Neural progenitor cell (in vitro differentiated cells): ENCODE data around the gene FXYD2. TPM values are rescaled to one million over a fixed set of nuclear protein-coding genes. Genes with fewer than 3 reads are reported as not detected.
A peak's percentile ranks its signal among the peaks of the same experiment; 100 is the strongest.

ENCODE experiments used
- DNase-seq: peaks from one replicate; pipeline ENCODE4 v3.0.0-alpha.2; 2016; ENCODE audit warnings: low spot score
- H2AFZ ChIP-seq: fragments of 200-600 bp; sonication (generic); replicated peaks from 2 replicates; pipeline ENCODE4 v1.6.1; 2016; ENCODE audit warnings: antibody characterized with exemption
- H3F3A ChIP-seq: fragments of 200-600 bp; sonication (generic); 2 replicates; pipeline ENCODE4 v1.6.1; 2016; ENCODE audit warnings: antibody characterized with exemption, low read depth
- H3K27ac ChIP-seq: fragments of 200-600 bp; sonication (generic); 2 replicates; pipeline ENCODE4 v1.5.1; 2016; ENCODE audit warnings: mild to moderate bottlenecking
- H3K27me3 ChIP-seq: fragments of 200-600 bp; sonication (generic); 2 replicates; pipeline ENCODE4 v1.6.1; 2016; ENCODE audit warnings: mild to moderate bottlenecking, moderate library complexity
- H3K36me3 ChIP-seq: fragments of 200-600 bp; sonication (generic); 2 replicates; pipeline ENCODE4 v1.5.1; 2016
- H3K4me1 ChIP-seq: fragments of 200-600 bp; sonication (generic); 2 replicates; pipeline ENCODE4 v1.6.1; 2016; ENCODE audit warnings: mixed run types
- H3K4me2 ChIP-seq: fragments of 200-600 bp; sonication (generic); 2 replicates; pipeline ENCODE4 v1.6.1; 2016
- H3K4me3 ChIP-seq: fragments of 200-600 bp; sonication (generic); 2 replicates; pipeline ENCODE4 v1.5.1; 2016
- H3K79me2 ChIP-seq: fragments of 200-600 bp; sonication (generic); 2 replicates; pipeline ENCODE4 v1.6.1; 2016; ENCODE audit warnings: low read depth
- H3K9ac ChIP-seq: fragments of 200-600 bp; sonication (generic); 2 replicates; pipeline ENCODE4 v1.6.1; 2016
- H3K9me3 ChIP-seq: fragments of 200-600 bp; sonication (generic); 2 replicates; pipeline ENCODE4 v1.5.1; 2016; ENCODE audit warnings: low read depth
- H4K20me1 ChIP-seq: fragments of 200-600 bp; sonication (generic); 2 replicates; pipeline ENCODE4 v1.6.1; 2016; ENCODE audit warnings: low read depth
- H3K27ac Mint-ChIP-seq: 3 replicates; pipeline ENCODE4 v1.8.0; 2021; ENCODE audit warnings: mixed read lengths
- H3K27me3 Mint-ChIP-seq: 2 replicates; pipeline ENCODE4 v1.8.0; 2022; ENCODE audit warnings: low read depth, mild to moderate bottlenecking, inconsistent platforms, moderate library complexity, mixed read lengths; ENCODE audit not compliant: insufficient read depth
- H3K36me3 Mint-ChIP-seq: 3 replicates; pipeline ENCODE4 v1.8.0; 2021; ENCODE audit warnings: mixed read lengths
- H3K4me1 Mint-ChIP-seq: 3 replicates; pipeline ENCODE4 v1.8.0; 2021; ENCODE audit warnings: mixed read lengths
- H3K4me3 Mint-ChIP-seq: 3 replicates; pipeline ENCODE4 v1.8.0; 2021; ENCODE audit warnings: mild to moderate bottlenecking, moderate library complexity, mixed read lengths
- H3K9me3 Mint-ChIP-seq: 3 replicates; pipeline ENCODE4 v1.8.0; 2020; ENCODE audit warnings: mixed read lengths
- EZH2 ChIP-seq: fragments of 200-600 bp; sonication (generic); IDR thresholded peaks from 2 replicates; pipeline ENCODE4 v1.6.1; 2017; ENCODE audit warnings: antibody characterized with exemption, mild to moderate bottlenecking, moderate library complexity
- EZH2phosphoT487 ChIP-seq: fragments of 200-600 bp; sonication (generic); IDR thresholded peaks from 2 replicates; pipeline ENCODE4 v1.6.1; 2017; ENCODE audit warnings: antibody characterized with exemption
- total RNA-seq: library from RNA; depleted of rRNA; stranded (reverse); fragments of >200 nt; gene quantifications from 2 replicates; pipeline ENCODE4 v1.2.3, GENCODE V29; 2015; ENCODE audit warnings: low replicate concordance
- TF ChIP-seq, protein P1 (sequence below): fragments of 200-600 bp; sonication (generic); IDR thresholded peaks from 2 replicates; pipeline ENCODE4 v1.5.1; 2017; ENCODE audit warnings: antibody characterized with exemption, mild to moderate bottlenecking

FXYD2 gene
- total RNA-seq, 1 donor from 2014 or later = 1.9 TPM

DNA sequence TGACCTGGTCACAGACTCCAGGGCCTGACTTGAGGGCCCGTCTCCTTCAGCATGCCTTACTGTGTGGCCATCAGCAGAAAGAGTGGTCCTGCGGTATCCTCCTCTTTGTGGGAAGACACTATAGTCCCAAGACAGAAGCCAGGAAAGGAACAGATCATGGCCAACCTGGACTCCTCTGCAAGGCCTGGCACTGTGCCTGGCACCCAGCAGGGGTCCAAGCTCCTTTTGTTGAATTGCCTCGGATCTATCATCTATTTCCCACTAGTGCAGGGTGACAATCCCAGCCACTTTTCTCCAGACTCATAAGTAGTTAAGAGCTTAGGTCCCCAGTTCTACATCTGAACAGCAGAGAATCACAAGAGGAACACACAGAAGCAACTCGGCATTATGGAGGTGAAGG lies 54.5 kb downstream of the FXYD2 start:
- no peaks in the 10 kb centered on the region for H3K27me3 ChIP-seq

More for the DNA sequence above, 54.5 kb downstream of the FXYD2 start:
- Mint-ChIP-seq H3K4me3 (no peak overlapping the region), H3K4me1 (peaks cover 12% of the 10 kb centered on the region), H3K27me3 (peaks cover 12% of the 10 kb centered on the region), H3K9me3 (no peaks in the 10 kb centered on the region), H3K36me3 (no peaks in the 10 kb centered on the region), H3K27ac (peak overlapping the region; percentile 88)
- Histone ChIP-seq H4K20me1 (no peaks in the 10 kb centered on the region), H3K27ac (no peak overlapping the region), H3K9me3 (no peaks in the 10 kb centered on the region), H3K4me3 (no peak overlapping the region), H3K4me2 (no peak overlapping the region), H3K9ac (no peak overlapping the region), H3K79me2 (no peaks in the 10 kb centered on the region), H3K4me1 (no peaks in the 10 kb centered on the region), H2AFZ (no peak overlapping the region), H3K36me3 (no peaks in the 10 kb centered on the region), H3F3A (no peaks in the 10 kb centered on the region)
- TF ChIP-seq EZH2phosphoT487 (no peak), EZH2 (no peak)
- TF ChIP-seq, protein P1, sequence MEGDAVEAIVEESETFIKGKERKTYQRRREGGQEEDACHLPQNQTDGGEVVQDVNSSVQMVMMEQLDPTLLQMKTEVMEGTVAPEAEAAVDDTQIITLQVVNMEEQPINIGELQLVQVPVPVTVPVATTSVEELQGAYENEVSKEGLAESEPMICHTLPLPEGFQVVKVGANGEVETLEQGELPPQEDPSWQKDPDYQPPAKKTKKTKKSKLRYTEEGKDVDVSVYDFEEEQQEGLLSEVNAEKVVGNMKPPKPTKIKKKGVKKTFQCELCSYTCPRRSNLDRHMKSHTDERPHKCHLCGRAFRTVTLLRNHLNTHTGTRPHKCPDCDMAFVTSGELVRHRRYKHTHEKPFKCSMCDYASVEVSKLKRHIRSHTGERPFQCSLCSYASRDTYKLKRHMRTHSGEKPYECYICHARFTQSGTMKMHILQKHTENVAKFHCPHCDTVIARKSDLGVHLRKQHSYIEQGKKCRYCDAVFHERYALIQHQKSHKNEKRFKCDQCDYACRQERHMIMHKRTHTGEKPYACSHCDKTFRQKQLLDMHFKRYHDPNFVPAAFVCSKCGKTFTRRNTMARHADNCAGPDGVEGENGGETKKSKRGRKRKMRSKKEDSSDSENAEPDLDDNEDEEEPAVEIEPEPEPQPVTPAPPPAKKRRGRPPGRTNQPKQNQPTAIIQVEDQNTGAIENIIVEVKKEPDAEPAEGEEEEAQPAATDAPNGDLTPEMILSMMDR = no peak
- no peak for DNase-seq

Other genes starting within 250 kb of the FXYD2 start
- gene DSCAML1, start 27.5 kb downstream of the FXYD2 start, total RNA-seq = 0.06 TPM in 2 replicates
- 95.6 and 123 TPM in 2 replicates for gene FXYD6, start 51.9 kb upstream of the FXYD2 start, total RNA-seq
- 0.22 TPM in 1 of 2 replicates, not detected in the other for gene TMPRSS13, start 104.7 kb upstream of the FXYD2 start, total RNA-seq
- 0.12 TPM in 1 of 2 replicates, not detected in the other for gene IL10RA, start 161.7 kb upstream of the FXYD2 start, total RNA-seq